ENCODE data around the gene GAL3ST3.

Gene GAL3ST3

GRCh38 chr11:66069715-66070603, 21.0 kb upstream of the GAL3ST3 start, which contains the start of gene PACS1:
TSS of gene PACS1 (plus strand) at chr11:66070272. CDS start at chr11:66070487, 215 bp downstream.
- peak; percentile 33 to 38 for DNase-seq

- peak; percentile 32 to 60 for DNase-seq
Measured at GRCh38 chr11:66068923-66069714, 20.2 kb upstream of the GAL3ST3 start.

- DNase-seq = peak; percentile 74 to 79
Measured at GRCh38 chr11:66068154-66068821, 19.3 kb upstream of the GAL3ST3 start.

GRCh38 chr11:66067640-66068039, 18.7 kb upstream of the GAL3ST3 start:
- DNase-seq = no peak

- DNase-seq = no peak
Measured at GRCh38 chr11:66066751-66067150, 17.8 kb upstream of the GAL3ST3 start.

GRCh38 chr11:66064571-66064970, 15.6 kb upstream of the GAL3ST3 start:
- no peak for DNase-seq

- no peak for DNase-seq
Measured at GRCh38 chr11:66063900-66064299, 14.9 kb upstream of the GAL3ST3 start.

GRCh38 chr11:66062408-66062807, 13.4 kb upstream of the GAL3ST3 start:
- DNase-seq = no peak

GRCh38 chr11:66061268-66061667, 12.3 kb upstream of the GAL3ST3 start:
- no peak for DNase-seq

GRCh38 chr11:66059966-66060680, 11.2 kb upstream of the GAL3ST3 start:
- no peak for DNase-seq

GRCh38 chr11:66056501-66056900, 7.5 kb upstream of the GAL3ST3 start:
- no peak for DNase-seq

- no peak for DNase-seq
Measured at GRCh38 chr11:66055021-66055420, 6.1 kb upstream of the GAL3ST3 start.

GRCh38 chr11:66052664-66052982, 3.7 kb upstream of the GAL3ST3 start:
- no peak for DNase-seq

GRCh38 chr11:66051766-66052663, 3.1 kb upstream of the GAL3ST3 start, which contains the start of gene SF3B2:
TSS of gene SF3B2 (plus strand) at chr11:66052364. CDS start at chr11:66052385, 21 bp downstream.
- DNase-seq = peak; percentile 97 to 98

GRCh38 chr11:66051371-66051765, 2.4 kb upstream of the GAL3ST3 start:
- DNase-seq = peak in 1 of 2 experiments; percentile 54

GRCh38 chr11:66050581-66051231, 1.7 kb upstream of the GAL3ST3 start:
- DNase-seq = no peak

- no peak for DNase-seq
Measured at GRCh38 chr11:66047541-66048365, 1.2 kb downstream of the GAL3ST3 start.

GRCh38 chr11:66046901-66047300, 2.1 kb downstream of the GAL3ST3 start:
- DNase-seq = no peak

GRCh38 chr11:66045177-66045639, 3.8 kb downstream of the GAL3ST3 start:
- peak; percentile 79 to 84 for DNase-seq

GRCh38 chr11:66044757-66045156, 4.2 kb downstream of the GAL3ST3 start:
- no peak for DNase-seq

Data from Kasumi-1 (cell line).